B cell (primary cell): ENCODE results near the gene NR5A2.

Experiments
- CTCF ChIP-seq: fragments of 200-600 bp; IDR thresholded peaks from one replicate; pipeline ENCODE4 v1.8.0; 2022; ENCODE audit warnings: antibody characterized with exemption, mild to moderate bottlenecking
- EZH2 ChIP-seq: IDR thresholded peaks from 2 replicates; pipeline ENCODE4 v1.6.1; 2012; ENCODE audit warnings: borderline replicate concordance, low read depth, mild to moderate bottlenecking, moderate library complexity, low read length; ENCODE audit not compliant: insufficient read depth, poor library complexity, severe bottlenecking

- no peak for TF ChIP-seq CTCF
- no peak for TF ChIP-seq EZH2
These were observed 67.6 kb downstream of the NR5A2 start for GRCh38 chr1:200095057-200095577.
